Panc1 (cell line): ENCODE data around the gene WDR77. TPM values are rescaled to one million over a fixed set of nuclear protein-coding genes. Genes with fewer than 3 reads are reported as not detected.

Experiments used
- ATAC-seq: fragments of 200-7000 bp; cut with Tn5 transposase; 2 replicates; pipeline ENCODE4 v1.9.1; 2020; ENCODE audit warnings: mild to moderate bottlenecking, moderate library complexity
- BruUV-seq: library from RNA; stranded (reverse); fragments of 400-500 nt; replicated peaks from 2 replicates; lab custom pipeline; 2021; lab: Mats Ljungman, UMichigan
- CTCF ChIA-PET: fragments of 300-600 bp; sonication (Branson Sonifier 250); formaldehyde crosslinking; loops from one replicate; lab custom pipeline; 2022; ENCODE audit warnings: antibody characterized with exemption; lab: Charles Lee
- POLR2A ChIA-PET: fragments of 300-600 bp; sonication (Branson Sonifier 250); formaldehyde crosslinking; loops from one replicate; lab custom pipeline; 2022; ENCODE audit warnings: antibody characterized with exemption; lab: Charles Lee
- DNase-seq: peaks from one replicate; pipeline ENCODE4 v3.0.0-alpha.2; 2010; ENCODE audit warnings: low read depth, low spot score
- H3K27ac ChIP-seq: 2 replicates; pipeline ENCODE4 v1.5.1; 2011; ENCODE audit warnings: mild to moderate bottlenecking, low read length, inconsistent platforms
- H3K27me3 ChIP-seq: fragments of 200-500 bp; sonication (Bioruptor generic); 2 replicates; pipeline ENCODE4 v1.6.0; 2014; ENCODE audit warnings: low read length, inconsistent platforms; ENCODE audit not compliant: control insufficient read depth, insufficient read depth
- H3K36me3 ChIP-seq: fragments of 200-500 bp; sonication (Bioruptor generic); 2 replicates; pipeline ENCODE4 v1.5.1; 2014; ENCODE audit warnings: inconsistent platforms, mild to moderate bottlenecking, low read length, moderate library complexity; ENCODE audit not compliant: control insufficient read depth, insufficient read depth
- H3K4me1 ChIP-seq: 2 replicates; pipeline ENCODE4 v1.5.1; 2011; ENCODE audit warnings: inconsistent platforms, mild to moderate bottlenecking, low read length, moderate library complexity; ENCODE audit not compliant: control insufficient read depth, insufficient read depth
- H3K4me3 ChIP-seq, 2 experiments: 2 replicates each; pipeline ENCODE4 v1.5.1; 2011 to 2012; ENCODE audit warnings: low read depth in 2 of 2, low read length in 2 of 2, mild to moderate bottlenecking in 2 of 2, inconsistent platforms in 1 of 2, moderate library complexity in 1 of 2
- H3K9me3 ChIP-seq: fragments of 200-500 bp; sonication (Bioruptor generic); 2 replicates; pipeline ENCODE4 v1.5.1; 2014; ENCODE audit warnings: low read depth, mild to moderate bottlenecking, inconsistent platforms, low read length, moderate library complexity; ENCODE audit not compliant: control insufficient read depth, insufficient read depth
- POLR2AphosphoS5 ChIP-seq: IDR thresholded peaks from 2 replicates; pipeline ENCODE4 v1.6.1; 2012; ENCODE audit warnings: mild to moderate bottlenecking, low read depth, low read length, moderate library complexity
- SIN3A ChIP-seq: IDR thresholded peaks from 2 replicates; pipeline ENCODE4 v1.6.1; 2012; ENCODE audit warnings: low read depth, mild to moderate bottlenecking, low read length, moderate library complexity, borderline replicate concordance; ENCODE audit not compliant: insufficient read depth
- TCF7L2 ChIP-seq: IDR thresholded peaks from 2 replicates; pipeline ENCODE4 v1.6.1; 2011; ENCODE audit warnings: mild to moderate bottlenecking, low read depth, low read length, inconsistent platforms
- in situ Hi-C: cut with HindIII; loops from 2 replicates; pipeline ENCODE4 v1.10.0; 2016; ENCODE audit warnings: low sequenced_read_pairs, low pct_unique_long_range_greater_than_20kb
- intact Hi-C: fragments of 100-400 bp; cut with micrococcal nuclease; formaldehyde crosslinking; loops from one replicate; pipeline ENCODE4 v1.10.0; 2022; ENCODE audit not compliant: unreplicated experiment
- total RNA-seq: library from RNA; stranded (reverse); gene quantifications from one replicate; pipeline ENCODE4 v1.2.1, GENCODE V29; 2021; ENCODE audit not compliant: unreplicated experiment
- TF ChIP-seq, protein P1 (sequence below), 2 experiments: IDR thresholded peaks; 2 replicates each; pipeline ENCODE4 v1.6.1; 2011 to 2012; ENCODE audit warnings: low read depth in 2 of 2, control low read depth in 1 of 2, low read length in 1 of 2, mild to moderate bottlenecking in 1 of 2, moderate library complexity in 1 of 2; ENCODE audit not compliant: insufficient read depth in 1 of 2
- TF ChIP-seq, protein P2 (sequence below): fragments of 450-650 bp; IDR thresholded peaks from 2 replicates; pipeline ENCODE4 v1.5.1; 2017; ENCODE audit warnings: mild to moderate bottlenecking

WDR77 gene
- total RNA-seq, 1 experiment from 2014 or later = 49.9 TPM

DNA sequence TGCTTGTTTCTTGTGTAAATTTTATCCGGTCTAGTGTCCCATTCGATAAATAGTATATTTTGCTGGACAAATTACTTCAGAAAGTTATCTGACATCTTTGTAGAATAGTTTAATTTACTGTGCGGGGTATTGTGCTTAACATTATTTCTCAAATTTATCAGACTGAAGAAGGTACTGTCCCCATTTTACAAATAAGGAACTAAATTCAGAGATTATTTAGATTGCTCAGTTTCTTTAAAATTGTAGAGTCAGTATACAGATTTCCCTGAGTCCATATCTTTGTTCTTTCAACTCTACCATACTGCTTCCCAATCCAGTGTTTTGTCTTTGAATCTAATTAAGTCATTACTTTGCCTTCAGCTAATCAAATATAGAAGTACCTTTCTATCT lies 6.6 kb upstream of the WDR77 start:
- no peak for ATAC-seq
- Histone ChIP-seq H3K9me3 (no peaks in the 10 kb centered on the region), H3K36me3 (peaks cover 34% of the 10 kb centered on the region), H3K4me1 (peaks cover 6% of the 10 kb centered on the region), H3K4me3 (no peak overlapping the region), H3K27me3 (no peaks in the 10 kb centered on the region), H3K27ac (no peak overlapping the region)
- DNase-seq = no peak
- intact Hi-C loops (no loop called here), in situ Hi-C loops (no loop called here)
- ChIA-PET CTCF (no interaction called here), POLR2A (no interaction called here)
- TF ChIP-seq TCF7L2 (no peak), SIN3A (no peak), POLR2AphosphoS5 (no peak)
- TF ChIP-seq, protein P1, sequence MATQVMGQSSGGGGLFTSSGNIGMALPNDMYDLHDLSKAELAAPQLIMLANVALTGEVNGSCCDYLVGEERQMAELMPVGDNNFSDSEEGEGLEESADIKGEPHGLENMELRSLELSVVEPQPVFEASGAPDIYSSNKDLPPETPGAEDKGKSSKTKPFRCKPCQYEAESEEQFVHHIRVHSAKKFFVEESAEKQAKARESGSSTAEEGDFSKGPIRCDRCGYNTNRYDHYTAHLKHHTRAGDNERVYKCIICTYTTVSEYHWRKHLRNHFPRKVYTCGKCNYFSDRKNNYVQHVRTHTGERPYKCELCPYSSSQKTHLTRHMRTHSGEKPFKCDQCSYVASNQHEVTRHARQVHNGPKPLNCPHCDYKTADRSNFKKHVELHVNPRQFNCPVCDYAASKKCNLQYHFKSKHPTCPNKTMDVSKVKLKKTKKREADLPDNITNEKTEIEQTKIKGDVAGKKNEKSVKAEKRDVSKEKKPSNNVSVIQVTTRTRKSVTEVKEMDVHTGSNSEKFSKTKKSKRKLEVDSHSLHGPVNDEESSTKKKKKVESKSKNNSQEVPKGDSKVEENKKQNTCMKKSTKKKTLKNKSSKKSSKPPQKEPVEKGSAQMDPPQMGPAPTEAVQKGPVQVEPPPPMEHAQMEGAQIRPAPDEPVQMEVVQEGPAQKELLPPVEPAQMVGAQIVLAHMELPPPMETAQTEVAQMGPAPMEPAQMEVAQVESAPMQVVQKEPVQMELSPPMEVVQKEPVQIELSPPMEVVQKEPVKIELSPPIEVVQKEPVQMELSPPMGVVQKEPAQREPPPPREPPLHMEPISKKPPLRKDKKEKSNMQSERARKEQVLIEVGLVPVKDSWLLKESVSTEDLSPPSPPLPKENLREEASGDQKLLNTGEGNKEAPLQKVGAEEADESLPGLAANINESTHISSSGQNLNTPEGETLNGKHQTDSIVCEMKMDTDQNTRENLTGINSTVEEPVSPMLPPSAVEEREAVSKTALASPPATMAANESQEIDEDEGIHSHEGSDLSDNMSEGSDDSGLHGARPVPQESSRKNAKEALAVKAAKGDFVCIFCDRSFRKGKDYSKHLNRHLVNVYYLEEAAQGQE (IDR thresholded peaks at IDR 0.05; ENCODE audit: insufficient read depth in 1 of 2, low read depth in 2 of 2, low read length in 1 of 2) = no peak
- TF ChIP-seq, protein P2, sequence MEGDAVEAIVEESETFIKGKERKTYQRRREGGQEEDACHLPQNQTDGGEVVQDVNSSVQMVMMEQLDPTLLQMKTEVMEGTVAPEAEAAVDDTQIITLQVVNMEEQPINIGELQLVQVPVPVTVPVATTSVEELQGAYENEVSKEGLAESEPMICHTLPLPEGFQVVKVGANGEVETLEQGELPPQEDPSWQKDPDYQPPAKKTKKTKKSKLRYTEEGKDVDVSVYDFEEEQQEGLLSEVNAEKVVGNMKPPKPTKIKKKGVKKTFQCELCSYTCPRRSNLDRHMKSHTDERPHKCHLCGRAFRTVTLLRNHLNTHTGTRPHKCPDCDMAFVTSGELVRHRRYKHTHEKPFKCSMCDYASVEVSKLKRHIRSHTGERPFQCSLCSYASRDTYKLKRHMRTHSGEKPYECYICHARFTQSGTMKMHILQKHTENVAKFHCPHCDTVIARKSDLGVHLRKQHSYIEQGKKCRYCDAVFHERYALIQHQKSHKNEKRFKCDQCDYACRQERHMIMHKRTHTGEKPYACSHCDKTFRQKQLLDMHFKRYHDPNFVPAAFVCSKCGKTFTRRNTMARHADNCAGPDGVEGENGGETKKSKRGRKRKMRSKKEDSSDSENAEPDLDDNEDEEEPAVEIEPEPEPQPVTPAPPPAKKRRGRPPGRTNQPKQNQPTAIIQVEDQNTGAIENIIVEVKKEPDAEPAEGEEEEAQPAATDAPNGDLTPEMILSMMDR = no peak
- BruUV-seq = no TSS peak

DNA sequence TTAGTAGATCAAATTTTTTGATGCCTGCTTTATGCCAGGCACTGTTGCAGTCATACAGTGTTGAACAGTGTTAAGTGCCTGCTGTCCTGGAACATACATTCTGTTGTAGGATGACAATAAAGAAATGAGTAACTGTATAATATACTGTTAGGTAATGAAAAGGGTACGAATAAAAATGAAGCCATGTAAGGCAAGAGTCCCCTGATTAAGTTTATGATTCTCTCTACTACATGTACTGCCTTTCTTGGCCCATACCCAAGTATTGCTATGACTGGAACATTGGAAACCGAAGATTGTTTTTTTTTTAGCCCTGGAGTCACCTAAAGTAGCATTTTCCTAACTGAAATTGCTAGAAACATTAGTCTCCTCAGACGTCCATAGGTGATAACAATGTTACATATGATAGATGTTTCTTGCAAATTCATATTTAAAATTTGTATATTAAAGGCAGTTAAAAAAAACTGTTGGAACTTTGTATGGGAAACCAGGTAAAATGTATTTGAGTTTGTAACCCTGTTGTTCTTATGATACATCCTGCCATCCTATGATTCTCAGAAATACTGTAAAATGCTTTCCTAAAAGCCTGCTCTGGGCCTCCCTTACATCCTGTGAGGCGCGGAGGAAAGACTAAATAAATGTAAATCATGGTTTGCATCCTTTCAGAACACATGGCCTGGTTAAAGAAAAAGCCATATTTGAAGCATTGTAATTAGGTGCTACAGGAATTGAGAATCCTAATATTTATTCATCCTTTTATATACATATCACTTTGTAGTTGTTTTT lies 6.0 kb upstream of the WDR77 start:
- no TSS peak for BruUV-seq
- Histone ChIP-seq H3K4me1 (peaks cover 10% of the 10 kb centered on the region), H3K4me3 (no peak overlapping the region), H3K27me3 (no peaks in the 10 kb centered on the region), H3K36me3 (peaks cover 34% of the 10 kb centered on the region), H3K27ac (no peak overlapping the region), H3K9me3 (no peaks in the 10 kb centered on the region)
- POLR2A ChIA-PET = no interaction called here
- in situ Hi-C loops (no loop called here), intact Hi-C loops (no loop called here)
- TF ChIP-seq SIN3A (no peak), TCF7L2 (no peak)
- TF ChIP-seq, protein P1 (IDR thresholded peaks at IDR 0.05; ENCODE audit: insufficient read depth in 1 of 2, low read depth in 2 of 2, low read length in 1 of 2) = no peak
- TF ChIP-seq, protein P2 = no peak
- no peak for DNase-seq
- CTCF ChIA-PET = no interaction called here
- ATAC-seq = no peak
